Astrocyte (in vitro differentiated cells and primary cell): Measurements from ENCODE around the gene FMNL1. TPM values are rescaled to one million over a fixed set of nuclear protein-coding genes. Genes with fewer than 3 reads are reported as not detected.

ENCODE experiments used
- DNase-seq: peaks from one replicate; pipeline ENCODE4 v3.0.0-alpha.2; 2010; ENCODE audit warnings: low read depth
- FAIRE-seq: peaks from 2 replicates; lab custom pipeline; 2011; peaks lifted over from hg19 to GRCh38; lab: Jason Lieb, UNC
- H2AFZ ChIP-seq: 2 replicates; pipeline ENCODE4 v1.6.0; 2012; ENCODE audit warnings: low read depth, low read length, inconsistent platforms
- H3K27ac ChIP-seq: 2 replicates; pipeline ENCODE4 v1.5.1; 2011; ENCODE audit warnings: low read depth, low read length, inconsistent platforms
- H3K27me3 ChIP-seq: 2 replicates; pipeline ENCODE4 v1.6.0; 2011; ENCODE audit warnings: low read length, inconsistent platforms; ENCODE audit not compliant: insufficient read depth
- H3K36me3 ChIP-seq: 2 replicates; pipeline ENCODE4 v1.5.1; 2011; ENCODE audit warnings: low read length, inconsistent platforms; ENCODE audit not compliant: insufficient read depth
- H3K4me1 ChIP-seq: 2 replicates; pipeline ENCODE4 v1.5.1; 2011; ENCODE audit warnings: low read length, inconsistent platforms; ENCODE audit not compliant: insufficient read depth
- H3K4me2 ChIP-seq: 2 replicates; pipeline ENCODE4 v1.6.0; 2012; ENCODE audit warnings: low read length, inconsistent platforms
- H3K4me3 ChIP-seq: 2 replicates; pipeline ENCODE4 v1.5.1; 2011; ENCODE audit warnings: low read depth, mild to moderate bottlenecking, low read length, inconsistent platforms; ENCODE audit not compliant: insufficient read depth
- H3K79me2 ChIP-seq: 2 replicates; pipeline ENCODE4 v1.6.0; 2012; ENCODE audit warnings: mild to moderate bottlenecking, low read length, inconsistent platforms; ENCODE audit not compliant: insufficient read depth
- H3K9ac ChIP-seq: 2 replicates; pipeline ENCODE4 v1.6.0; 2012; ENCODE audit warnings: mild to moderate bottlenecking, low read length, inconsistent platforms
- H3K9me3 ChIP-seq: 2 replicates; pipeline ENCODE4 v1.5.1; 2012; ENCODE audit warnings: low read depth, mild to moderate bottlenecking, low read length, inconsistent platforms; ENCODE audit not compliant: insufficient read depth
- H4K20me1 ChIP-seq: 2 replicates; pipeline ENCODE4 v1.6.0; 2012; ENCODE audit warnings: low read length, inconsistent platforms; ENCODE audit not compliant: insufficient read depth
- H3K27ac Mint-ChIP-seq: one replicate; pipeline ENCODE4 v1.8.0; 2021; ENCODE audit warnings: mild to moderate bottlenecking, mixed read lengths; ENCODE audit not compliant: unreplicated experiment
- H3K27me3 Mint-ChIP-seq: one replicate; pipeline ENCODE4 v1.8.0; 2021; ENCODE audit warnings: low read depth, mixed read lengths; ENCODE audit not compliant: unreplicated experiment
- H3K36me3 Mint-ChIP-seq: one replicate; pipeline ENCODE4 v1.8.0; 2021; ENCODE audit warnings: low read depth, mixed read lengths; ENCODE audit not compliant: unreplicated experiment
- H3K4me1 Mint-ChIP-seq: one replicate; pipeline ENCODE4 v1.8.0; 2021; ENCODE audit warnings: low read depth, mixed read lengths; ENCODE audit not compliant: unreplicated experiment
- H3K4me3 Mint-ChIP-seq: one replicate; pipeline ENCODE4 v1.8.0; 2021; ENCODE audit warnings: mild to moderate bottlenecking, moderate library complexity, mixed read lengths; ENCODE audit not compliant: unreplicated experiment
- H3K9me3 Mint-ChIP-seq: one replicate; pipeline ENCODE4 v1.8.0; 2021; ENCODE audit warnings: mild to moderate bottlenecking, mixed read lengths; ENCODE audit not compliant: unreplicated experiment
- EZH2 ChIP-seq: IDR thresholded peaks from 2 replicates; pipeline ENCODE4 v1.6.1; 2012; ENCODE audit warnings: mild to moderate bottlenecking, low read length, inconsistent platforms; ENCODE audit not compliant: insufficient read depth
- total RNA-seq: library from RNA; stranded (reverse); gene quantifications from 2 replicates; pipeline ENCODE4 v1.2.1, GENCODE V29; 2021
- TF ChIP-seq, protein P1 (sequence below): IDR thresholded peaks from 2 replicates; pipeline ENCODE4 v1.5.1; 2011; ENCODE audit warnings: low read depth, mild to moderate bottlenecking, inconsistent platforms, low read length, moderate library complexity; ENCODE audit not compliant: insufficient read depth

FMNL1 gene
- total RNA-seq, 1 donor from 2014 or later: 4.0 TPM

DNA sequence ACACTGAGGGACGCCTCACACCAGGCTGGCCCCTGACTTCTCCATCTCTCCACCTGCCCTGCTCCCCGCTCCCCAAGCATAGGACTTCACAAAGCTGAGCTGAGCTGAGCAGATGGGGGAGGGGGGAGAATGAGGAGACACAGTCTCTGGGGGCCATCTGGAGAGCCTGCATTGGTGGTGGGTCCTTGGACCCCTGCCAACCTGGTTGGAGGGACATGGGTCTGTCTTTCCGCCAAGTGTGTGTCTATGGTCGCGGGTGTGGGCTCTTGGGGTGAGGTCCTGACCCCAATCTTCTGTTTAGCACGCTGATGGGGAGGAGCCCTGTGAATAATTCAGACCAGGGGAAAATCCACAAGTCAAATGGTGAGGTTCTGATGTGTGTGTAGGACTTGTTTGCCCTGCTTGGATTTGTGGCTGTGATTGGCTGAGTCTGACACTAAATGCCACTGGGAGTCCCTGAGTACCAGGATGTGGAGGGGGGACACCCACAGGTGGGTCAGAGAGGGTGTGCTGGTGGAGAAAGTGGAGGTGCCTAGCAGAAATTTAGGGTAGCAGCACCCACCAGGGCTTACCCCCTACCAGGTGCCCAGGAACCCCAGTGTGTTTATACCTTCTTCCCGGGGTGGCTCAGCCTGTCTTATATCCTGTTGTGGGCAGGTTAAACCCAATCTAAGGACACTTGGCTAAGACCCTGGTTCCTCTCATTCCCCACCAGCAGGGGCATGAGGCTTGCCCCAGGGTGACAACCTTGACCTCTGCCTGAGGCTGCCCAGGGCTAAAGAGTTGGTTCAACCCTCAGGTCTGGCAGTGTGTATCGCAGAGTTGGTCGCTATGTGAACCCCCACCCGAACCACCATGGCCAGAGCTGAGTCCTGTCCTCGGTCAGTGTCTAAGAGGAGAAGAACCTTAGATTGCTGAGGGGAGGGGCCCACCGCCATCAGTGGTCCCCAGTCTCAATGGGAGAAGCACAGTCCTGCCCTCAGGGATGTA is 2.1 kb downstream of the FMNL1 start:
- TF ChIP-seq EZH2: no peak
- TF ChIP-seq, protein P1, sequence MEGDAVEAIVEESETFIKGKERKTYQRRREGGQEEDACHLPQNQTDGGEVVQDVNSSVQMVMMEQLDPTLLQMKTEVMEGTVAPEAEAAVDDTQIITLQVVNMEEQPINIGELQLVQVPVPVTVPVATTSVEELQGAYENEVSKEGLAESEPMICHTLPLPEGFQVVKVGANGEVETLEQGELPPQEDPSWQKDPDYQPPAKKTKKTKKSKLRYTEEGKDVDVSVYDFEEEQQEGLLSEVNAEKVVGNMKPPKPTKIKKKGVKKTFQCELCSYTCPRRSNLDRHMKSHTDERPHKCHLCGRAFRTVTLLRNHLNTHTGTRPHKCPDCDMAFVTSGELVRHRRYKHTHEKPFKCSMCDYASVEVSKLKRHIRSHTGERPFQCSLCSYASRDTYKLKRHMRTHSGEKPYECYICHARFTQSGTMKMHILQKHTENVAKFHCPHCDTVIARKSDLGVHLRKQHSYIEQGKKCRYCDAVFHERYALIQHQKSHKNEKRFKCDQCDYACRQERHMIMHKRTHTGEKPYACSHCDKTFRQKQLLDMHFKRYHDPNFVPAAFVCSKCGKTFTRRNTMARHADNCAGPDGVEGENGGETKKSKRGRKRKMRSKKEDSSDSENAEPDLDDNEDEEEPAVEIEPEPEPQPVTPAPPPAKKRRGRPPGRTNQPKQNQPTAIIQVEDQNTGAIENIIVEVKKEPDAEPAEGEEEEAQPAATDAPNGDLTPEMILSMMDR: no peak
- peak overlapping the region; percentile 40 for H3K4me3 Mint-ChIP-seq
- Histone ChIP-seq H3K36me3 (no peaks in the 10 kb centered on the region), H3K9ac (no peak overlapping the region), H3K4me3 (no peak overlapping the region), H3K27ac (no peak overlapping the region), H3K4me1 (peaks cover 10% of the 10 kb centered on the region), H3K9me3 (no peaks in the 10 kb centered on the region), H3K27me3 (peaks cover 21% of the 10 kb centered on the region), H4K20me1 (no peaks in the 10 kb centered on the region), H2AFZ (no peak overlapping the region), H3K79me2 (no peaks in the 10 kb centered on the region), H3K4me2 (no peak overlapping the region)
- no peak overlapping the region for H3K27ac Mint-ChIP-seq
- DNase-seq (no peak), FAIRE-seq (no peak)
- peaks cover 11% of the 10 kb centered on the region for H3K4me1 Mint-ChIP-seq
- no peaks in the 10 kb centered on the region for H3K9me3 Mint-ChIP-seq
- peaks cover 17% of the 10 kb centered on the region for H3K27me3 Mint-ChIP-seq
- no peaks in the 10 kb centered on the region for H3K36me3 Mint-ChIP-seq

DNA sequence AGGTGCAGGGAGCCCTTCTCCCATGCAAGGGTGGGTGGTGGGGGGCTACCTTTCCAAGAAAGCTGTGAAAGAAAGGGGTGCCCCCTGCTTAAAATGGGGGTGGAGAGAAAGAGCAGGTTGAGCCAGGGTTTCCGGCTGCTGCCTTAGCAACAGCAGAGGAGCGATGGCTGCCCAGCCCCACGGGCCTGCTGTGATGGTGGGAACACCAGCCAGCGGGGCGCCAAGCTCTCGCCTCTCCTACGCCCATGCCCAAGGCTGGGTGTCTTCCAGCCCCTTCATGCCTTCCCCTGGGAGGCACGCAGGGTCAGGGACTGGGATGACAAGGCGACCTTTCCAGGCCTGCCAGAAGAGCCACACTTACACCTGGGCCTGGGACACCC is 3.0 kb downstream of the FMNL1 start:
- Mint-ChIP-seq H3K36me3 (no peaks in the 10 kb centered on the region), H3K4me1 (peaks cover 12% of the 10 kb centered on the region)

More for the DNA sequence above, 3.0 kb downstream of the FMNL1 start:
- Histone ChIP-seq H3K4me2 (no peak overlapping the region), H4K20me1 (no peaks in the 10 kb centered on the region), H2AFZ (no peak overlapping the region), H3K79me2 (no peaks in the 10 kb centered on the region), H3K4me1 (peaks cover 17% of the 10 kb centered on the region), H3K9me3 (no peaks in the 10 kb centered on the region), H3K4me3 (no peak overlapping the region), H3K27me3 (peaks cover 21% of the 10 kb centered on the region), H3K36me3 (no peaks in the 10 kb centered on the region), H3K27ac (no peak overlapping the region), H3K9ac (no peak overlapping the region)
- Mint-ChIP-seq H3K9me3 (no peaks in the 10 kb centered on the region), H3K27ac (no peak overlapping the region), H3K4me3 (no peak overlapping the region), H3K27me3 (peaks cover 17% of the 10 kb centered on the region)
- no peak for TF ChIP-seq EZH2
- TF ChIP-seq, protein P1: no peak
- DNase-seq (no peak), FAIRE-seq (no peak)
